ENCODE measurements around the gene SCYL1.
A peak's percentile ranks its signal among the peaks of the same experiment; 100 is the strongest.

Gene SCYL1

GRCh38 chr11:65497141-65498041 lies 27.5 kb upstream of the SCYL1 start:
- Histone ChIP-seq H3K79me2 (ENCODE audit: low read length) (peaks cover 60% of the 10 kb centered on the region), H3K36me3 (replicated peaks; ENCODE audit: insufficient read depth, low read length) (peaks cover 19% of the 10 kb centered on the region; the same call in 1 of the 2 replicates), H3K9ac (ENCODE audit: low read length) (peak overlapping the region; percentile 100), H3F3A (ENCODE audit: insufficient read depth, low read length) (peaks cover 65% of the 10 kb centered on the region), H3K9me3 (replicated peaks; ENCODE audit: insufficient read depth, low read length) (no peaks in the 10 kb centered on the region), H4K20me1 (ENCODE audit: insufficient read depth, low read length) (peaks cover 32% of the 10 kb centered on the region), H3K27ac (ENCODE audit: low read length) (peak overlapping the region; percentile 94), H3K4me2 (ENCODE audit: low read depth, low read length) (peak overlapping the region; percentile 95), H3K9me2 (replicated peaks; ENCODE audit: insufficient read depth, low read length) (no peaks in the 10 kb centered on the region), H3K27me3 (replicated peaks; ENCODE audit: insufficient read depth, low read length) (no peaks in the 10 kb centered on the region), H2AFZ (ENCODE audit: low read length) (no peak overlapping the region), H3K4me3 (ENCODE audit: low read length) (peak overlapping the region; percentile 86), H3K4me1 (ENCODE audit: low read length) (peaks cover 22% of the 10 kb centered on the region)
- peak; percentile 99 for DNase-seq
- TF ChIP-seq CTCF (IDR thresholded peaks at IDR 0.05; ENCODE audit: low read length) (no peak), EZH2phosphoT487 (IDR thresholded peaks at IDR 0.05; ENCODE audit: low read length) (no peak), EZH2 (optimal IDR thresholded peaks at IDR 0.05; ENCODE audit: low read depth, low read length) (no peak)

GRCh38 chr11:65498042-65498726 lies 26.7 kb upstream of the SCYL1 start:
- TF ChIP-seq EZH2phosphoT487 (IDR thresholded peaks at IDR 0.05; ENCODE audit: low read length): no peak
- no peak for TF ChIP-seq EZH2 (optimal IDR thresholded peaks at IDR 0.05; ENCODE audit: low read depth, low read length)
- no peak for TF ChIP-seq CTCF (IDR thresholded peaks at IDR 0.05; ENCODE audit: low read length)
- H3F3A ChIP-seq (ENCODE audit: insufficient read depth, low read length): peaks cover 73% of the 10 kb centered on the region
- H3K27me3 ChIP-seq (replicated peaks; ENCODE audit: insufficient read depth, low read length): no peaks in the 10 kb centered on the region
- peak overlapping the region; percentile 86 for H3K4me3 ChIP-seq (ENCODE audit: low read length)
- H3K9ac ChIP-seq (ENCODE audit: low read length): peak overlapping the region; percentile 100
- peak overlapping the region; percentile 83 for H3K4me2 ChIP-seq (ENCODE audit: low read depth, low read length)
- peaks cover 40% of the 10 kb centered on the region for H4K20me1 ChIP-seq (ENCODE audit: insufficient read depth, low read length)
- H3K79me2 ChIP-seq (ENCODE audit: low read length): peaks cover 68% of the 10 kb centered on the region
- H3K9me2 ChIP-seq (replicated peaks; ENCODE audit: insufficient read depth, low read length): no peaks in the 10 kb centered on the region
- H3K36me3 ChIP-seq (replicated peaks; ENCODE audit: insufficient read depth, low read length): peaks cover 26% of the 10 kb centered on the region
- no peak overlapping the region for H2AFZ ChIP-seq (ENCODE audit: low read length)
- peak overlapping the region; percentile 94 for H3K27ac ChIP-seq (ENCODE audit: low read length)
- peak; percentile 70 for DNase-seq
- H3K9me3 ChIP-seq (replicated peaks; ENCODE audit: insufficient read depth, low read length): no peaks in the 10 kb centered on the region
- peaks cover 22% of the 10 kb centered on the region for H3K4me1 ChIP-seq (ENCODE audit: low read length)

- TF ChIP-seq CTCF (IDR thresholded peaks at IDR 0.05; ENCODE audit: low read length): no peak
- no peak for TF ChIP-seq EZH2 (optimal IDR thresholded peaks at IDR 0.05; ENCODE audit: low read depth, low read length)
- TF ChIP-seq EZH2phosphoT487 (IDR thresholded peaks at IDR 0.05; ENCODE audit: low read length): no peak
- H3K9me2 ChIP-seq (replicated peaks; ENCODE audit: insufficient read depth, low read length): no peaks in the 10 kb centered on the region
- peaks cover 78% of the 10 kb centered on the region for H3F3A ChIP-seq (ENCODE audit: insufficient read depth, low read length)
- peaks cover 29% of the 10 kb centered on the region for H3K36me3 ChIP-seq (replicated peaks; ENCODE audit: insufficient read depth, low read length)
- no peak for DNase-seq
- peaks cover 45% of the 10 kb centered on the region for H4K20me1 ChIP-seq (ENCODE audit: insufficient read depth, low read length)
- H3K4me3 ChIP-seq (ENCODE audit: low read length): peak overlapping the region; percentile 86
- peaks cover 22% of the 10 kb centered on the region for H3K4me1 ChIP-seq (ENCODE audit: low read length)
- peak overlapping the region; percentile 100 for H3K9ac ChIP-seq (ENCODE audit: low read length)
- peaks cover 73% of the 10 kb centered on the region for H3K79me2 ChIP-seq (ENCODE audit: low read length)
- H3K27ac ChIP-seq (ENCODE audit: low read length): peak overlapping the region; percentile 94
- no peaks in the 10 kb centered on the region for H3K27me3 ChIP-seq (replicated peaks; ENCODE audit: insufficient read depth, low read length)
- H3K9me3 ChIP-seq (replicated peaks; ENCODE audit: insufficient read depth, low read length): no peaks in the 10 kb centered on the region
- no peak overlapping the region for H2AFZ ChIP-seq (ENCODE audit: low read length)
- peak overlapping the region; percentile 83 for H3K4me2 ChIP-seq (ENCODE audit: low read depth, low read length)
Measured at GRCh38 chr11:65498727-65498976, 26.2 kb upstream of the SCYL1 start.

Measured in MM.1S (cell line).